HG03196 (cell line): ENCODE measurements around the gene ITGAX.
"Not testable (repeated sequence)": the region's sequence is repeated elsewhere in the genome, so short reads cannot be mapped to it uniquely, and the experiment has no call there.

Source experiments
- ATAC-seq: cut with Tn5 transposase; IDR thresholded peaks from one replicate; pipeline ENCODE4 v1.9.1; 2021; ENCODE audit not compliant: unreplicated experiment

The ITGAX gene

DNA sequence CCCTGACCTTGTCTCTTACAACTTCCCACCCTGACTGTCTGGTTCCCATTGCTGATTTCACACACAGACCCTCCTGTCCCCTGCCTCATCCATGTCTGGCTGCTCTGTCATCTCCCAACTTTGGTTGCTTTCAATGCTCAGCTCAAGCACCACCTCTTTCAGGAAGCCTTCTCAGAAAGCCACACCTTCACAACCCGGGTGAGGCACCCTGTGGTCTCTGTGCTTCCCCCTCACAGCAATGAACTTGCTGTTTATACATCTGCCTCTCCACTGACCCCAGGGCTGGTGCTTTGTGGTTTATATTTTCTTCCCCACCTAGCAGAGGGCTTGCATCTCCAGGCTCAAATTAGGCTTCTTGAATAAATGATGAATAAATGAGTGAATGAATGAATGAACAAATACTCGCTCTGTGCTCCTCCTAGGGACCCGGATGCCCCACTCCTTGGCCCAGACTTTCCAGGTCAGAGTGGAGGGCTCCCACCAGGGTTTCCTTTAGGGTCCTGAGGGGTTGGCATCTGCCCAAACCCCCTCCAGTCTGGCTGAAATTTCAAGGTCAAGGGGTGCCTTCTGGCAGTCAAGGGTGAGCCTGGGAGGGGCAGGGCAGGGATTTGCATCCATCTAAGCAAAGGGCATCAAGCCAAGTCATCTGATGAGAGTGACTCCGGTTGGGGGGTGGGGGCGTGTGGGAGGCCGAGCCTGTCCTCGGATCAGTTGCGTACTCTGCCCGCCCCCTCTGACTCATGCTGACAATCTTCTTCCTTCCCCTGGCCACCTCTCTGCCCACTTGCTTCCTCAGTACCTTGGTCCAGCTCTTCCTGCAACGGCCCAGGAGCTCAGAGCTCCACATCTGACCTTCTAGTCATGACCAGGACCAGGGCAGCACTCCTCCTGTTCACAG lies at the start of gene ITGAX:
TSS of gene ITGAX (plus strand) at position 783 of the 898 bp plus-strand sequence. CDS start at position 862, 79 bp downstream.
- peak; percentile 54 for ATAC-seq

DNA sequence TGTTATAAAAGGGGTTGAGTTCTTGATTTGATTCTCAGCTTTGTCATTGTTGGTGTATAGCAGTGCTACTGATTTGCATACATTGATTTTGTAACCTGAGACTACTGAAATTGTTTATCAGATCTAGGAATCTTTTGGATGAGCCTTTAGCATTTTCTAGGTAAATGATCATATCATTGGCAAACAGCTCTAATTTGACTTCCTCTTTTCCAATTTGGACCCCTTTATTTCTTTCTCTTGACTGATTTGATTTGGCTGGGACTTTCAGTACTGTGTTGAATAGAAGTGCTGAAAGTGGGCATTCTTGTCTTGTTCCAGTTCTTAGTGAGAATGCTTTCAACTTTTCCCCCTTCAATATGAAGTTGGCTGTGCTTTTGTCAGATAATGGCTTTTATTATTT lies 49.8 kb upstream of the ITGAX start:
- no peak for ATAC-seq

DNA sequence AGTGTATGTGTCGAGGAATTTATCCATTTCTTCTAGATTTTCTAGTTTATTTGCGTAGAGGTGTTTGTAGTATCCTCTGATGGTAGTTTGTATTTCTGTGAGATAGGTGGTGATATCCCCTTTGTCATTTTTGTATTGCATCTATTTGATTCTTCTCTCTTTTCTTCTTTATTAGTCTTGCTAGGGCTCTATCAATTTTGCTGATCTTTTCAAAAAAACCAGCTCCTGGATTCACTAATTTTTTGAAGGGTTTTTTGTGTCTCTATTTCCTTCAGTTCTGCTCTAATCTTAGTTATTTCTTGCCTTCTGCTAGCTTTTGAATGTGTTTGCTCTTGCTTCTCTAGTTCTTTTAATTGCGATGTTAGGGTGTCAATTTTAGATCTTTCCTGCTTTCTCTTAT lies 46.6 kb upstream of the ITGAX start:
- not testable (repeated sequence) for ATAC-seq

DNA sequence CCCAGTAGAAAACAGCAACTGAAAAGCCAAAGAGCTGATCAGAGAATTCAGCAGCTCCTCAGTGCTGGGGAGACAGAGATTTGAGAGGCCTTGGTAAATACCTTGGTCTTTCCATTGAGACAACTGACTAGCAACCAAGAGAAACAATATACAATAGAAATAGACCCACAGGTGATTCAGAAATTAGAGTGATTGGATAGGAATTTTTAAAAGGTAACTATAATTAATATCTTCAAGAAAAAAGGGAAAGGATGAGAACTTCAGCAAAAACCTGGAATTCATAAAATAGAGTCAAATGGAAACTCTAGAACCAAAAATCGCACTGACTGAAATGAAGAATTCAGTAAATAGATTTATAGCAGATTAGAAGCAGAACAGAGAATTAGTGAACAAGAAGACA lies 32.5 kb upstream of the ITGAX start:
- ATAC-seq, result no peak

DNA sequence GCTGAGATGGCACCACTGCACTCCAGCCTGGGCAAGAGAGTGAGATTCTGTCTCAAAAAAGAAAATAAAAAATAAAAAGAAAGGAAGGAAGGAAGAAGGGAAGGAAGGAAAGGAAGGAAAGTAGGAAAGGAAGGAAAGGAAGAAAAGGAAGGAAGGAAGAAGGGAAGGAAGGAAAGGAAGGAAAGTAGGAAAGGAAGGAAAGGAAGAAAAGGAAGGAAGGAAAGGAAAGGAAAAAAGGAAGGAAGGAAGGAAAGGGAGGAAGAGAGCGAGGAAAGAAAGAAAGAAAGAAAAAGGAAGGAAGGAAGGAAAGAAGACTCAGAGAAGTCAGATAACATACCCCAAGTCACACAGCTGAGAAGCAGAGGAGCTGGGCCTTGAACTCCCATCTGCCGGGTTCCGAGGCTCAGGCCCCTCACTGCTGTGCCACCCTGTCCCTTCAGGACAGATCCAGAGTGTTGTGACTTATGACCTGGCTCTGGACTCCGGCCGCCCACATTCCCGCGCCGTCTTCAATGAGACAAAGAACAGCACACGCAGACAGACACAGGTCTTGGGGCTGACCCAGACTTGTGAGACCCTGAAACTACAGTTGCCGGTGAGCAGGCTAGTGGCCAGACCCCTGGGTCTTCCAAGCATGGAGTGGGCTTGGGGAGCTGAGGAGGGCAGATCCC lies 30.9 kb upstream of the ITGAX start:
- ATAC-seq, result no peak

DNA sequence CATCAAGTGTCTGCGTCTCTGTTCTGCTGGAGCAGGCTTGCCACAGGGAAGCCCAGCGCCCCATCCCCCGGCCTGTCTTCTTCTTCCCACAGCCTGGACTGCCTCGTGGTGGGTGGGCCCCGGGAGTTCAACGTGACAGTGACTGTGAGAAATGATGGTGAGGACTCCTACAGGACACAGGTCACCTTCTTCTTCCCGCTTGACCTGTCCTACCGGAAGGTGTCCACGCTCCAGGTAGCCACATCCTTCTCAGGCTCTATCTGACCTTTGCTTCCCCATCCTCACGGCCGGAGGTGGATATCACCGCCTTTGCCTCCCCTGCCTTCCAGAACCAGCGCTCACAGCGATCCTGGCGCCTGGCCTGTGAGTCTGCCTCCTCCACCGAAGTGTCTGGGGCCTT lies 29.8 kb upstream of the ITGAX start:
- ATAC-seq, result no peak

DNA sequence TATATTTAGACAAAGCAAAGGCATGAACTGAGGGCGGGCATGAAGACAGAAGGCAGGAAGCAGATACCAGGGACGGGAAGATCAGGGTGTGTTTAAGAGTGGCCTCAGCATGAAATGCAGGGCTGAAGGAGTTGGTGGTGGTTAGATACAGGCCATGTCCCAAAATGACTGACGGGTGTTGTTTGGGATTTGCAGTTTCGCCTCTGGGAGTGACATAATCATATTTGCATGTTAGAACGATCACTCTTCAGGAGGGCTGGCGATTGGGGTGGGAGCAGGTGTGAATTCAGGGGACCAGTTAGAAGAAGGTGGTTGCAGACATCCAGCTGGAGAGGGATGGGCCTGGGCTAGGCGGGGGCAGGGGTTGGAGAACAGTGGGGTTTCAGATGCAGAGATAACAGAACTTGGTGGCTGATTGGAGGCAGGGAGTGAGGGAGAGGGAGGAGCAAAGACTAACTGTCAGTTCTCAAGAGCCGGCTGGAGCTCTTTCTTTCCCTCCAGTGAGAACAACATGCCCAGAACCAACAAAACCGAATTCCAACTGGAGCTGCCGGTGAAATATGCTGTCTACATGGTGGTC lies 27.2 kb upstream of the ITGAX start:
- no peak for ATAC-seq

DNA sequence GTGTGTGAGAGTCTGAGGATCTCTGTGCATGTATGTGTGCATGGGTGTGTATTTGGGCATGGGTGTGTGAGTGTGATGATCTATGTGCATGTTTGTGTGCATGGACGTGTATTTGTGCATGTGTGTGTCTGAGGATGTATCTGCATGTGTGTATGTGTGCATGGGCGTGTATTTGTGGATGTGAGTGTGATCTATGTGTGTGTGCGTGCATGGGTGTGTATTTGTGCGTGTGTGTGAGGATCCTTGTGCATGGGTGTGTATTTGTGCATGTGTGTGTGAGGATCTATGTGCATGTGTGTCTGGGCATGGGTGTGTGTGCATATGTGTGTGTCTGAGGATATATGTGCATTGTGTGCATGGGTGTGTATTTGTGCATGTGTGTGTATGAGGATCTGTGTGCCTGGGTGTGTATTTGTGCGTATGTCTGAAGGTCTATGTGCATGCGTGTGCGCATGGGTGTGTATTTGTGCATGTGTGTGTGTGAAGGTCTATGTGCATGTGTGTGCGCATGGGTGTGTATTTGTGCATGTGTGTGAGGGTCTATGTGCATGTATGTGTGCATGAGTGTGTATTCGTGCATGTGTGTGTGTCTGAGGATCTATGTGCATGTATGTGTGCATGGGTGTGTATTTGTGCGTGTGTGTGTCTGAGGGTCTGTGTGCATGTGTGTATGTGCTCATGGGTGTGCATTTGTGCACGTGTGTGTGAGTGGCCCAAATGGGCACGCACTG lies 26.5 kb upstream of the ITGAX start:
- no peak for ATAC-seq

DNA sequence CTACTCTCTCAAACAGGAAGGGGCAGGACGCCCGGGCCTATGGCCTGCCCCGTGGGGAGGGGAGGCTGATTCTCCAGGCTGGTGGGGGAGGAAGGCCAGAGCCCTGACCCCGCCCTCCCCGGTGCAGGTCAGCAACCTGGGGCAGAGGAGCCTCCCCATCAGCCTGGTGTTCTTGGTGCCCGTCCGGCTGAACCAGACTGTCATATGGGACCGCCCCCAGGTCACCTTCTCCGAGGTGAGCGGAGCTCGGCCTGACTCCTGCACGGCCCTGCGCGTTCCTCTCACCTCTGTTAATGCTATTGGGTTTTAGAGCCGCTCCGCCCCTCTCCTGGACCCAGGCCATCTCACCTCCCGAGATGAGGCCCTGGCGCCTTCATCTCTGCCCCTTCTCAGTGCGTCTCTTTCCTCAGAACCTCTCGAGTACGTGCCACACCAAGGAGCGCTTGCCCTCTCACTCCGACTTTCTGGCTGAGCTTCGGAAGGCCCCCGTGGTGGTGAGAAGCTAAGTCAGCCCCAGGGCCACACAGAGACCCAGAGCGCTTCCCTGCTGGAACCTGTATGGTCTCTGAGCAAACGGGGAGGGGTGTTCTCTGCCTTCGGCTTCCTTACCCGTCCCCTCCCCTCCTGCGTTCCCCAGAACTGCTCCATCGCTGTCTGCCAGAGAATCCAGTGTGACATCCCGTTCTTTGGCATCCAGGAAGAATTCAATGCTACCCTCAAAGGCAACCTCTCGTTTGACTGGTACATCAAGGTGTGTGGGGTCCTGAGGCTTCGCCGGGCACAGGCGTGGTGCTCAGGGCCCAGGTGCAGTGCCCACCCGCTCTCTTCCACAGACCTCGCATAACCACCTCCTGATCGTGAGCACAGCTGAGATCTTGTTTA lies 25.1 kb upstream of the ITGAX start:
- ATAC-seq, result no peak

DNA sequence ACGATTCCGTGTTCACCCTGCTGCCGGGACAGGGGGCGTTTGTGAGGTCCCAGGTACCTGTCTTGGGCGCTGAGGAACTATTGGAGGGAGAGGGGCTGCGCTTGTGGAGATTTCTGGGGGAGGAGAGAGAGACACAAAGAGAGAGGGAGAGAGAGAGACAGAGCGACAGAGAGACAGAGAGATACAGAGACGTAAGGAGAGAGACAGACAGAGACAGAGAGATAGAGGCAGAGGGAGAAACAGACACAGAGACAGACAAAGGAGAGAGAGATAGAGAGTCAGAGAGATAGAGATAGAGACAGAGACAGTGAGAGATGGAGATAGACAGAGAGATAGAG lies 24.5 kb upstream of the ITGAX start:
- no peak for ATAC-seq

DNA sequence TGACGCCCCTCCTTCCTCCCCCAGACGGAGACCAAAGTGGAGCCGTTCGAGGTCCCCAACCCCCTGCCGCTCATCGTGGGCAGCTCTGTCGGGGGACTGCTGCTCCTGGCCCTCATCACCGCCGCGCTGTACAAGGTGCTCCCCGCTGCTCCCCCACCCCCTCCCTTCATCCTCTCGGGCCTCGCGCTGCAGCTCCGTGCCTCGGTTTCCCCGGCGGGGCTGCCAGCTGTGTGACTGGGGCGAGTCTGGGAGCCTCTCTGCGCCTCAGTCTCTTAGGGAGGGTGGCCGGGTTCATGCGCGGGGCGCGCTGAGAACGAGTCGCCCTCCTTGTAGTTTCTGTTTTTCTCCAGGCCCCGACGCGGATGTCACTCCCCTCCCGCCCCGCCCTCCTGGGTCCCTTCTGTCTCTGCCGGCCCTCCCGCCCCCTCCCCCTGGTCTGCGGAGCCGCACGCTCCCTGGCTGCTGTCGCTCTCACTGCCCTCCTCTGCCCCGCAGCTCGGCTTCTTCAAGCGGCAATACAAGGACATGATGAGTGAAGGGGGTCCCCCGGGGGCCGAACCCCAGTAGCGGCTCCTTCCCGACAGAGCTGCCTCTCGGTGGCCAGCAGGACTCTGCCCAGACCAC lies 23.7 kb upstream of the ITGAX start:
- no peak for ATAC-seq

DNA sequence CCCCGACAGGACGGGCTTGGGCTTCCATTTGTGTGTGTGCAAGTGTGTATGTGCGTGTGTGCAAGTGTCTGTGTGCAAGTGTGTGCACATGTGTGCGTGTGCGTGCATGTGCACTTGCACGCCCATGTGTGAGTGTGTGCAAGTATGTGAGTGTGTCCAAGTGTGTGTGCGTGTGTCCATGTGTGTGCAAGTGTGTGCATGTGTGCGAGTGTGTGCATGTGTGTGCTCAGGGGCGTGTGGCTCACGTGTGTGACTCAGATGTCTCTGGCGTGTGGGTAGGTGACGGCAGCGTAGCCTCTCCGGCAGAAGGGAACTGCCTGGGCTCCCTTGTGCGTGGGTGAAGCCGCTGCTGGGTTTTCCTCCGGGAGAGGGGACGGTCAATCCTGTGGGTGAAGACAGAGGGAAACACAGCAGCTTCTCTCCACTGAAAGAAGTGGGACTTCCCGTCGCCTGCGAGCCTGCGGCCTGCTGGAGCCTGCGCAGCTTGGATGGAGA lies 23.1 kb upstream of the ITGAX start:
- no peak for ATAC-seq

DNA sequence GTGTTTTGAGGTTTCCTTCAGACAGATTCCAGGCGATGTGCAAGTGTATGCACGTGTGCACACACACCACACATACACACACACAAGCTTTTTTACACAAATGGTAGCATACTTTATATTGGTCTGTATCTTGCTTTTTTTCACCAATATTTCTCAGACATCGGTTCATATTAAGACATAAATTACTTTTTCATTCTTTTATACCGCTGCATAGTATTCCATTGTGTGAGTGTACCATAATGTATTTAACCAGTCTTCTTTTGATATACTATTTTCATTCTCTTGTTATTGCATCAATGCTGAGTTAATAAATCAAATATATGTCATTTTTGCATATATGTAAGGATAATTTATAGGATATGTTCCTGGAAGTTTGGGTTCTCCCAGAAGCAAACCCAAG lies 22.4 kb upstream of the ITGAX start:
- no peak for ATAC-seq

DNA sequence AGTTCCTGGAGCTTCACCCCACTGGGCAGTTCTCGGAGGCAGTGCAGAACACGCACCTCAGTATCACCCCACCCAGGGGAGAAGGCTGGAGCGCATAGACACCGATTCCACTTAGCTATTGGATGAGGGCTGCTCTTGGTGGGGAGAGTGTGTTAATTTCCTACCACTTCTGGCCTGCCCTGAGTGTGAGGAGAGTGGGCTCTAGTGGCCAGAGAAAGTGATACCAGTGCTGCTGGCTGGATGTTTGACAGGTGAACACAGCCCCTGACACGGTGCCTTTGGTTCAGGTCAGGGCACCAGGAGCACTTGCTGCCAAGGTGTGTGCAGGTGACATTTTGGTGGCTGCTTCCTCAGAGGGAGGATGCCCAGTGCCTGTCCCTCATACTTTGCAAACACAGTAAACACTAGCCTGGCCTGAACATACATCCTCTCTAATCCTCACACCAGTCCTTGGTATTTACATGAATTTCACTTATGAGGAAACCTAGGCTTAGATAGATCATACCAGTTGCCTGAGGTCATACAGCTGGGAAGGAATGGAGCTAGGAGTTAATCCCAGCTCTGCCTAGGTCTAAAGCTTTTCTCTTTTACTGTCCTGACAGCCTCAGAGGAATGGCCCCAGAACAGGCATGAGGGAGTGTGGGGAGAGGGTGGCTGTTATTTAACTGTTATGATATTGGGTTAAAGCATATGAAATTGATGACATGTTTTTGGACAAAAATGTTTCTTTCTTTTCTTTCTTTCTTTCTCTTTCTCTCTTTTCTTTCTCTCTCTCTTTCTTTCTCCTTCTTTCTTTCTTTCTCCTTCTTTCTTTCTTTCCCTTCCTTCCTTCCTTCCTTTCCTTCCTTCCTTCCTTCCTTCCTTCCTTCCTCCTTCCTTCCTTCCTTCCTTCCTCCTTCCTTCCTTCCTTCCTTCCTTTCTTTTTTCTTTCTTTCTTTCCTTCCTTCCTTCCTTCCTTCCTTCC lies 21.0 kb upstream of the ITGAX start:
- ATAC-seq, result no peak

DNA sequence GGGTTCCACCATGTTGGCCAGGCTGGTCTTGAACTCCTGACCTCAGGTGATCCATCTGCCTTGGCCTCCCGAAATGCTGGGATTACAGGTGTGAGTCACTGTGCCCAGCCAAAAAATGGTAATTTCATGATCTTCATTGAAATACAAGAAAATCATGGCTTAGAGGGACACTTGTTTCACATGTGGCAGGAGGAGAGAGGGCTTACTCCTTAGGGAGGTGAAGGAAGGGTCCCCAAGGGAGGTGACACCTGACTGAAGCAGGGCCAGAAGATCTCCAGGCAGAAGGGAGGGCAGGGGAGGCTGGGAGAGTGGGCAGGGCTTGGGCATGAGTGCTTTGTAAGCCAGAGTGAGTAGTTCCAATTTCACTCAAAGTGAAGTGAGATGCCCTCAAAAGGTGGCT lies 20.0 kb upstream of the ITGAX start:
- ATAC-seq, result no peak

DNA sequence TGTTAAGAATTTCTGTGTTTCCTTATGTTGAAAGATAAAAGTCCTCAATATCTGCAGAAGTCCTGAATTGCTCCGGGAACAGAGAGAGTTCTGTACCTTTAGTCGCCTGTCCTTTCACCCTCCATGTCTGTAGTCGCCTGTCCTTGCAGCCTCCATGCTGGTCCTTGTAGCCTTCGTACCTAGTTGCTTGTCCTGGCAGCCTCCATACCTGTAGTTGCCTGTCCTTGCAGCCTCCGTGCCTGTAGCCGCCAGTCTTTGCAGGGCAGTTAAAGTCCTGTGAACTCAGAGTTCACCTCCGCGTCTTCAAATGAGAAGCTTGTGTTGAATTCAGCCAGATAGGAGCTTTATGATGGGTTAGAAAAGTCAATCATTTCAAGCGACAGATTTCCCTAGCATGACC lies 19.5 kb upstream of the ITGAX start:
- no peak for ATAC-seq

DNA sequence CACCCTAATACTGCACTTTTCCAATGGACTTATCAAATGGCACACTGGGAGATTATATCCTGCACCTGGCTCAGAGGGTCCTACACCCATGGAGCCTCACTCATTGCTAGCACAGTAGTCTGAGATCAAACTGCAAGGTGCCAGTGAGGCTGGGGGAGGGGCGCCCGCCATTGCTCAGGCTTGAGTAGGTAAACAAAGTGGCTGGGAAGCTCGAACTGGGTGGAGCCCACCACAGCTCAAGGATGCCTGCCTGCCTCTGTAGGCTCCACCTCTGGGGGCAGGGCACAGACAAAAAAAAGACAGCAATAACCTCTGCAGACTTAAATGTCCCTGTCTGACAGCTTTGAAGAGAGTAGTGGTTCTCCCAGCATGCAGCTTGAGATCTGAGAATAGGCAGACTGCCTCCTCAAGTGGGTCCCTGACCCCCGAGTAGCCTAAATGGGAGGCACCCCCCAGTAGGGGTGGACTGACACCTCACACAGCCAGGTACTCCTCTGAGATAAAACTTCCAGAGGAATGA lies 16.8 kb upstream of the ITGAX start:
- ATAC-seq, result not testable (repeated sequence)

DNA sequence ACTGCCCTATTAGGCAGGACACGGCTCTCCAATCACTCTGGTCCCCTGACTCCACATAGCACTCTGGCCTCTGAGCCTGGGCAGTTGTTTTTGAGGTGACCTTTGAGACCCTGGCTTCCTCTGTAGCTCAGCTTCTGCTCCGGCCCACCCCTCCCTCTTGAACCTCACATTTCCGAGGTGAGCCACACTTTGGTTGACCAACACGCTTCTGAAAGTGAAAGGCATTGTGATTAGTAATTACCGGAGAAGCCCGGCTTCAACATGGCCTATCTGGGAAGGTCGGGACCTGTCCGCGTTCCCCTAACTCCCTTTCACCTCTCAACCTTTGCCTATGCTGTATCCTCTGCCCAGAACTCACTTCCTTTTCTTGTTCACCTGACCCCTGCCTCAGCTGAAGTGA lies 10.3 kb upstream of the ITGAX start:
- peak; percentile 92 for ATAC-seq

DNA sequence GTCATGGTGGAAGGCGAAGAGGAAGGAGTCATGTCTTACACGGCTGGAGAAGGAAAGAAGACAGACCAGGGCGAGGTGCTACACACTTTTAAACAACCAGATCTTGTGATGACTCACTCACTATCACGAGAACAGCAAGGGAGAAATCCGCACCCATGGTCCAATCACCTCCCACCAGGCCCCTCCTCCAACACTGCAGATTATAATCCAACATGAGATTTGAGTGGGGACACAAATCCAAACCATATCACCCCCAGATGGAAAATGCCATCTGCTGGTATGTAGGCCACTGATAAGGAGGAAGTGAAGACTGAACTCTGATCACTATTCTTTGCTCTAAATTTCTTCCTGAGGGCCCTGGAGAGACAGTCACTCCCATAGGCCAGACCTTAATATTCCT lies 7.5 kb upstream of the ITGAX start:
- ATAC-seq, result no peak
